Muscle layer of colon (tissue), 2 donors: ENCODE results near the gene SZRD1.
"Not testable (repeated sequence)": the region's sequence is repeated elsewhere in the genome, so short reads cannot be mapped to it uniquely, and the experiment has no call there.

Source experiments
- H3K27ac ChIP-seq: one replicate; pipeline ENCODE4 v1.7.0; 2013; ENCODE audit warnings: low read depth, mild to moderate bottlenecking, low read length, moderate library complexity
- H3K27me3 ChIP-seq, 2 donors: one replicate each; pipeline ENCODE4 v1.7.0; 2013; ENCODE audit warnings: low read length in 2 of 2, mild to moderate bottlenecking in 2 of 2; ENCODE audit not compliant: insufficient read depth in 2 of 2, control insufficient read depth in 1 of 2
- H3K36me3 ChIP-seq: one replicate; pipeline ENCODE4 v1.7.0; 2013; ENCODE audit warnings: mild to moderate bottlenecking, low read length; ENCODE audit not compliant: insufficient read depth
- H3K4me1 ChIP-seq: one replicate; pipeline ENCODE4 v1.7.0; 2013; ENCODE audit warnings: mild to moderate bottlenecking, low read length; ENCODE audit not compliant: insufficient read depth
- H3K4me3 ChIP-seq, 2 donors: one replicate each; pipeline ENCODE4 v1.7.0; 2013; ENCODE audit warnings: low read length in 2 of 2, low read depth in 1 of 2, mild to moderate bottlenecking in 1 of 2, moderate library complexity in 1 of 2
- H3K9ac ChIP-seq: one replicate; pipeline ENCODE4 v1.7.0; 2013; ENCODE audit warnings: low read length
- H3K9me3 ChIP-seq: one replicate; pipeline ENCODE4 v1.7.0; 2013; ENCODE audit warnings: mild to moderate bottlenecking, low read length
- donor health status: abdominal sarcoma.
- donor health status: Adenocarcinoma of cecum.

SZRD1 gene

DNA sequence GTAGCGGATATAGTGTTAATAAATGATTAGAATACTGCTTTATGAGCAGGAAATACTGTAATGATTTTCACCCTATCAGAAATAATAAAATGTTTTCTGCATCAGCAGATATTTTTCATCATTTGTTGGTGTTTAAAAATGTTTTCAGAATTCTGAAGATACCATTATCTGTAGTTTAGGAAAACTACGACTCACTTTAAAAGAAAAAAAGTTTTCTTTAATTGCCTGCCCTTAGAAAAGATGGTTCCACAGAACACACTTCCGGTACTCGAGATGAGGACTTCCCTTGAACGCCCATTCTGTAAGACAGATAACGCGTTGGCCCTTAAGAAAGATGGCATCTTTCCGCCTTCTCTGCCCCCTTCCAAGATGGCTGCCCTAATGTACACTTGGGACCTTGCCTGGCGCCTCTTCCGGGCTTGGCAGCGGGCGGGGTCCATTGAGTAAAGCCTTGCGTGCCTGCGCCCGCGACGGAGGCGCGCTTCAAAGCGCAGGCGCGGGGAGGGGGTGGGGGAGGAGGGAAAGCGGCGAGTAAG is at the start of gene SZRD1:
Gene SZRD1, plus strand, starts transcription at position 521 of the 536 bp plus-strand sequence. CDS start 16 bp downstream, outside the sequence.
- Histone ChIP-seq H3K9me3 (no peaks in the 10 kb centered on the region), H3K9ac (peak within 1 kb of the TSS; percentile 86), H3K4me1 (peaks cover 17% of the 10 kb centered on the region)

GRCh38 chr1:16318555-16318954 is 48.5 kb upstream of the SZRD1 start:
- no peak overlapping the region for H3K4me3 ChIP-seq
- no peak overlapping the region for H3K27ac ChIP-seq
- H3K36me3 ChIP-seq: peaks cover 4% of the 10 kb centered on the region
- peaks cover 15% of the 10 kb centered on the region for H3K4me1 ChIP-seq
- no peaks in the 10 kb centered on the region for H3K27me3 ChIP-seq
- H3K9me3 ChIP-seq: no peaks in the 10 kb centered on the region
- no peak overlapping the region for H3K9ac ChIP-seq

More for the DNA sequence above, at the start of gene SZRD1:
- Histone ChIP-seq H3K27ac (peak within 1 kb of the TSS; percentile 99), H3K36me3 (no peaks in the 10 kb centered on the region), H3K27me3 (no peaks in the 10 kb centered on the region), H3K4me3 (peak within 1 kb of the TSS; percentile 75 to 76)

DNA sequence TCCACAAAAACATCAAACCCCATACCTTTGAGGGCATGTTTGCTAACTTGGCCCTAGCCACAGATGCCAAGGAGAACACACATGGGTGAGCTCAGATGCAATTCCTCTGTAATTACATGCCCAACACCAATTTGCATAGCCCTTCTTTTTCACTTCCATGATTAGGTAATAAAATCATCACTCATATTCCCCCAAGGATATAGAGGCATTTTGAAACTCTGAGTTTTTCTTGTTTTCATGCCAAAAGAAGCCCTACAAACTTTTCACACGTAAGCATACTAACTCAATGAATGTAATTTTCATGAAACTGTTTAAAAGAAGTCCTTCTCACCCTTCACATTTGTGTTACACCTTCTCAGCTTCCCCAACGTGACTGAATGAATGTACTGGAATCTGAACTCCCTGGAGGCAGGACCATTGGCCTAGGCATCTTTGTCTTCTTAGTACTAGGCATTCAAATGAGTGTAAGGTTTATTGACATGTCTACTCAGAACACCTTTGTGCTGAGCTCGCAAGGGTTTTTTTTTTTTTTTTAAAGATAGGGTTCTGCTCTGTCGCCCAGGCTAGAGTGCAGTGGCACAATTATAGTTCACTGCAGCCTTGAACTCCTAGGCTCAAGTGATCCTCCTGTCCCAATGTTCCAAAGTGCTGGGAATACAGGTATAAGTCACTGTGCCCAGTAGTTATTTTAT is 45.7 kb upstream of the SZRD1 start:
- no peak overlapping the region for H3K4me3 ChIP-seq
- no peaks in the 10 kb centered on the region for H3K36me3 ChIP-seq
- no peak overlapping the region for H3K27ac ChIP-seq
- peaks cover 25% of the 10 kb centered on the region for H3K4me1 ChIP-seq
- no peaks in the 10 kb centered on the region for H3K27me3 ChIP-seq
- H3K9me3 ChIP-seq: no peaks in the 10 kb centered on the region
- no peak overlapping the region for H3K9ac ChIP-seq

- Histone ChIP-seq H3K36me3 (no peaks in the 10 kb centered on the region), H3K4me3 (no peak overlapping the region), H3K27me3 (no peaks in the 10 kb centered on the region), H3K4me1 (peaks cover 15% of the 10 kb centered on the region), H3K9ac (no peak overlapping the region), H3K9me3 (no peaks in the 10 kb centered on the region), H3K27ac (no peak overlapping the region)
These were observed 42.6 kb upstream of the SZRD1 start for GRCh38 chr1:16324456-16324890.

- Histone ChIP-seq H3K4me3 (no peak overlapping the region), H3K9ac (no peak overlapping the region), H3K4me1 (peaks cover 10% of the 10 kb centered on the region), H3K36me3 (no peaks in the 10 kb centered on the region), H3K27me3 (no peaks in the 10 kb centered on the region), H3K9me3 (no peaks in the 10 kb centered on the region), H3K27ac (no peak overlapping the region)
These were observed 40.1 kb upstream of the SZRD1 start for GRCh38 chr1:16326833-16327404.

GRCh38 chr1:16334655-16335340 is 32.2 kb upstream of the SZRD1 start:
- Histone ChIP-seq H3K9ac (no peak overlapping the region), H3K27ac (no peak overlapping the region)

GRCh38 chr1:16338961-16339360 is 28.1 kb upstream of the SZRD1 start:
- no peaks in the 10 kb centered on the region for H3K36me3 ChIP-seq
- H3K9ac ChIP-seq: no peak overlapping the region
- H3K27me3 ChIP-seq: no peaks in the 10 kb centered on the region
- H3K4me1 ChIP-seq: peaks cover 5% of the 10 kb centered on the region
- H3K27ac ChIP-seq: no peak overlapping the region
- no peaks in the 10 kb centered on the region for H3K9me3 ChIP-seq
- H3K4me3 ChIP-seq: no peak overlapping the region

More at GRCh38 chr1:16334655-16335340, 32.2 kb upstream of the SZRD1 start:
- H3K36me3 ChIP-seq: no peaks in the 10 kb centered on the region
- H3K9me3 ChIP-seq: no peaks in the 10 kb centered on the region
- H3K27me3 ChIP-seq: no peaks in the 10 kb centered on the region
- H3K4me3 ChIP-seq: no peak overlapping the region
- peaks cover 5% of the 10 kb centered on the region for H3K4me1 ChIP-seq

- peaks cover 5% of the 10 kb centered on the region for H3K4me1 ChIP-seq
- no peaks in the 10 kb centered on the region for H3K36me3 ChIP-seq
- no peaks in the 10 kb centered on the region for H3K9me3 ChIP-seq
- no peak overlapping the region for H3K27ac ChIP-seq
- no peak overlapping the region for H3K4me3 ChIP-seq
- no peaks in the 10 kb centered on the region for H3K27me3 ChIP-seq
- H3K9ac ChIP-seq: no peak overlapping the region
These were observed 26.4 kb upstream of the SZRD1 start for GRCh38 chr1:16340673-16341072.

DNA sequence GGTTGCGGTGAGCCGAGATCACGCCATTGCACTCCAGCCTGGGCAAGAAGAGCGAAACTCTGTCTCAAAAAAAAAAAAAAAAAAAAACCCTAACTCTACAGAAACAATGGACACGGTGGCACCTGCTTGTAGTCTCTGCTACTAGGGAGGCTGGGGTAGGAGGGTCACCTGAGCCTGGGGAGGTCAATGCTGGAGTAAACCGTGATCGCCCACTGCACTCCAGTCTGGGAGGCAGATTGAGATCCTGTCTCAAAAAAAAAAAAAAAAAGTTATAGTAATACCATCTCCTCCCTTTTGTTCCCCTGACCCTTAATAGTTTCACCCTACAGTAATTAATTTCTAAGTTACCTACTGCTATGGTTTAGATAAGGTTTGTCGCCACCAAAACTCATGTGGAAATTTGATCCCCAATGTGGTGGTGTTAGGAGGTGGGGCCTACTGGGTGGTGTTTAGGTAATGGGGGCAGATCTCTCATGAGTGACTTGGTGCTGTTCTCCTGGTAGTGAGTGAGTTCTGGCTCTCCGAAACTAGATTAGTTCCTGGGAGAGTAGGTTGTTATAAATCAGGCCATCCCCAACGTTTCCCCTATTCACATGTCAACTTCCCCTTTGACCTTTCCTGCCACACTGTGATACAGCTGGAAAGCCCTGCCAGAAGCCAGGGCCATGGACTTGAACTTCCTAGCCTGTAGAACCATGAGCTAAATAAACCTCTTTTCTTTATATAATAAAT is 24.5 kb upstream of the SZRD1 start:
- H3K27ac ChIP-seq: no peak overlapping the region
- H3K4me3 ChIP-seq: no peak overlapping the region
- H3K9me3 ChIP-seq: no peaks in the 10 kb centered on the region
- H3K9ac ChIP-seq: no peak overlapping the region
- H3K36me3 ChIP-seq: no peaks in the 10 kb centered on the region
- H3K4me1 ChIP-seq: peaks cover 5% of the 10 kb centered on the region
- no peaks in the 10 kb centered on the region for H3K27me3 ChIP-seq

GRCh38 chr1:16343276-16343675 is 23.8 kb upstream of the SZRD1 start:
- H3K36me3 ChIP-seq, H3K27ac ChIP-seq: not testable (repeated sequence)

More at GRCh38 chr1:16343276-16343675, 23.8 kb upstream of the SZRD1 start:
- H3K4me1 ChIP-seq, H3K9ac ChIP-seq, H3K27me3 ChIP-seq, H3K9me3 ChIP-seq, H3K4me3 ChIP-seq: not testable (repeated sequence)
